PC-3 (cell line): ENCODE results near the gene STK38L.

Experiments used
- CTCF ChIP-seq: fragments of 300-600 bp; sonication (generic); conservative IDR thresholded peaks from 2 replicates; pipeline ENCODE4 v1.5.1; 2017; ENCODE audit warnings: antibody characterized with exemption, low read depth, mild to moderate bottlenecking, low read length
- EZH2phosphoT487 ChIP-seq: fragments of 300-600 bp; sonication (generic); IDR thresholded peaks from 2 replicates; pipeline ENCODE4 v1.6.1; 2018; ENCODE audit warnings: mild to moderate bottlenecking, antibody characterized with exemption, low read length, borderline replicate concordance

GRCh38 chr12:27277846-27278260, 33.8 kb downstream of the STK38L start:
- TF ChIP-seq CTCF (no peak), EZH2phosphoT487 (no peak)
